ENCODE results near the gene NLN. TPM values are rescaled to one million over a fixed set of nuclear protein-coding genes. Genes with fewer than 3 reads are reported as not detected.

Gene NLN
- total RNA-seq, 4 donors from 2014 or later: 1.6 to 16.5 (median 9.0) TPM

DNA sequence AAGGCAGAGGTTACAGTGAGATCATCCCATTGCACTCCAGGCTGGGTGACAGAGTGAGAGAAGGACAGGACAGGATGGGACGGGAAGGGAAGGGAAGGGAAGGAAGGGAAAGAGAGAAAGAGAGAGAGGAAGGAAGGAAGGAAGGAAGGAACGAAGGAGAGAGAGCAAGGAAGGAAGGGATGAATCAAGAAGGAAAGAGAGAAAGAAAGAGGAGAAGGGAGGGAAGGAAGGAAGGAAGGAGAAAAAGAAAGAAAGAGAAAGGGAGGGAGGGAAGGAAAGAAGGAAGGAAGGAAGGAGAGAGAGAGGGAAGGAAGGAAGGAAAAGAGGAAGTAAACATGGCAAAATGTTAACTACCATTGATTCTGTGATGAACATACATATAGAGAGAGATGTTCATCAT, 28.9 kb upstream of the NLN start:
- DNase-seq: no peak
- Histone ChIP-seq H3K4me1 (no peaks in the 10 kb centered on the region), H3K36me3 (no peaks in the 10 kb centered on the region), H3K4me3 (no peak overlapping the region), H3K27ac (no peak overlapping the region), H3K9me3 (no peaks in the 10 kb centered on the region), H3K27me3 (no peaks in the 10 kb centered on the region)
- 87 to 90% methylated on average over 2 of the region's 2 CpGs for WGBS, 2 donors (ENCODE audit: low coverage in 1 of 2)
- TF ChIP-seq POLR2AphosphoS5 (IDR thresholded peaks at IDR 0.05) (no peak), POLR2A (IDR thresholded peaks at IDR 0.05) (no peak), EP300 (IDR thresholded peaks at IDR 0.05; ENCODE audit: low read depth) (no peak)
- TF ChIP-seq, protein P1, sequence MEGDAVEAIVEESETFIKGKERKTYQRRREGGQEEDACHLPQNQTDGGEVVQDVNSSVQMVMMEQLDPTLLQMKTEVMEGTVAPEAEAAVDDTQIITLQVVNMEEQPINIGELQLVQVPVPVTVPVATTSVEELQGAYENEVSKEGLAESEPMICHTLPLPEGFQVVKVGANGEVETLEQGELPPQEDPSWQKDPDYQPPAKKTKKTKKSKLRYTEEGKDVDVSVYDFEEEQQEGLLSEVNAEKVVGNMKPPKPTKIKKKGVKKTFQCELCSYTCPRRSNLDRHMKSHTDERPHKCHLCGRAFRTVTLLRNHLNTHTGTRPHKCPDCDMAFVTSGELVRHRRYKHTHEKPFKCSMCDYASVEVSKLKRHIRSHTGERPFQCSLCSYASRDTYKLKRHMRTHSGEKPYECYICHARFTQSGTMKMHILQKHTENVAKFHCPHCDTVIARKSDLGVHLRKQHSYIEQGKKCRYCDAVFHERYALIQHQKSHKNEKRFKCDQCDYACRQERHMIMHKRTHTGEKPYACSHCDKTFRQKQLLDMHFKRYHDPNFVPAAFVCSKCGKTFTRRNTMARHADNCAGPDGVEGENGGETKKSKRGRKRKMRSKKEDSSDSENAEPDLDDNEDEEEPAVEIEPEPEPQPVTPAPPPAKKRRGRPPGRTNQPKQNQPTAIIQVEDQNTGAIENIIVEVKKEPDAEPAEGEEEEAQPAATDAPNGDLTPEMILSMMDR (IDR thresholded peaks at IDR 0.05): no peak
- in situ Hi-C loops (cut with MboI; ENCODE audit: low pct_ligation_motif_present in 1 of 4, low pct_unique_long_range_greater_than_20kb in 1 of 4, low sequenced_read_pairs in 3 of 4): no loop called here
- intact Hi-C loops (cut with DNase I; ENCODE audit: low total_unique reads): no loop called here

DNA sequence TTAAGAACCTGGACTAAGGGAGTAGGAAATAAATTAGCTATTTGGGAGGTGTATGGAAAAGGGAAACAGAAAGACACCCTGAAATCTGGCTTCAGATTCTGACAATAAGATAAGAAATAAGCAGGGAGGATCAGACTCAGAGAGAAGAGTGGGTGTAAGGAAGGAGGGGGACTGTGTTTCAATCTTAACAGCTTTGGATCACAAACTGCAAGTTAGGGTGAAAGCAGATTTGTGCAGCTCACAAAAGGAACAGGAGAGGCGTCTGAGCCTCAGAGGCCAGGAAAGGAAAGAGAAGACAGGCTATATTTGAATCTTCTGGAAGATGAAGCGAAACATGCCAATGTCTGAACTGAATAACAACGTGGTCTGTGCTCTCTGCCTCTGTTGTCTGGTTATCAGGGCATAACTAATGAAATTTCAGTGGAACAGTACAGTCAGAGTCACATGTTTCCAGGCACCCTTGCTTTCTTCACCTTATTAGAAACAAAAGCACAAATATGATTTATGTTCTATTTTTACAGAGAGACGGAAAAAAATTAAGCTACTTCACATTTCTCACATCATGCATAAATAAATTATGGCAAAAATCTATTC, 26.7 kb upstream of the NLN start:
- 81% methylated on average over 4 of the region's 4 CpGs for WGBS, 2 donors (ENCODE audit: low coverage in 1 of 2)

DNA sequence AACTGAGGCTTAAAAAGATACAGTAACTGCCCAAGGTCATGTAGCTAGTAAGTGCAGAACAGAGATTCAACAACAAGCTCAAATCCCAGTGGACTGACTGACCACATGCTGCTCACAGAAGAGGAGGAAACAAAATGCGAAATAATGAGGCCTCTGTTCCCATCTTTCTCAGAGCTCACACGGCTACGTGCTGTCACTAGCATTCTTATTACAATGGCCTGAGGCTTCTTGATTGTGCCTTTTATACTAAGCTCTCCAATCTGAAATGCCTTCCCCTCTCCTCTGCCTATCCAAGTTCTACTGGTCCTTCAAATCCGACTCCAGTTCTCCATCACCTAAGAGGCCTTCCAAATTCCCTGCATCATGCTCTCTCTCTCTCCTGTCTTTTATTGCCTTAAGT, 26.1 kb upstream of the NLN start:
- Histone ChIP-seq H3K27me3 (no peaks in the 10 kb centered on the region), H3K4me1 (no peaks in the 10 kb centered on the region), H3K36me3 (no peaks in the 10 kb centered on the region), H3K27ac (no peak overlapping the region), H3K9me3 (no peaks in the 10 kb centered on the region), H3K4me3 (no peak overlapping the region)
- WGBS, 2 donors (ENCODE audit: low coverage in 1 of 2): 85 to 94% methylated on average over 4 of the region's 4 CpGs
- TF ChIP-seq, protein P1 (IDR thresholded peaks at IDR 0.05): no peak
- TF ChIP-seq POLR2AphosphoS5 (IDR thresholded peaks at IDR 0.05): no peak
- TF ChIP-seq EP300 (IDR thresholded peaks at IDR 0.05; ENCODE audit: low read depth): no peak
- no peak for TF ChIP-seq POLR2A (IDR thresholded peaks at IDR 0.05)
- intact Hi-C loops (cut with DNase I; ENCODE audit: low total_unique reads): no loop called here
- in situ Hi-C loops (cut with MboI; ENCODE audit: low pct_ligation_motif_present in 1 of 4, low pct_unique_long_range_greater_than_20kb in 1 of 4, low sequenced_read_pairs in 3 of 4): no loop called here
- no peak for DNase-seq

More for the DNA sequence above, 26.7 kb upstream of the NLN start:
- no peak for DNase-seq
- in situ Hi-C loops (cut with MboI; ENCODE audit: low pct_ligation_motif_present in 1 of 4, low pct_unique_long_range_greater_than_20kb in 1 of 4, low sequenced_read_pairs in 3 of 4) (no loop called here), intact Hi-C loops (cut with DNase I; ENCODE audit: low total_unique reads) (no loop called here)
- H3K4me1 ChIP-seq: no peaks in the 10 kb centered on the region
- TF ChIP-seq POLR2A (IDR thresholded peaks at IDR 0.05): no peak
- TF ChIP-seq EP300 (IDR thresholded peaks at IDR 0.05; ENCODE audit: low read depth): no peak
- no peak for TF ChIP-seq POLR2AphosphoS5 (IDR thresholded peaks at IDR 0.05)
- TF ChIP-seq, protein P1 (IDR thresholded peaks at IDR 0.05): no peak
- H3K36me3 ChIP-seq: no peaks in the 10 kb centered on the region
- H3K27ac ChIP-seq: no peak overlapping the region
- H3K4me3 ChIP-seq: no peak overlapping the region
- H3K27me3 ChIP-seq: no peaks in the 10 kb centered on the region
- H3K9me3 ChIP-seq: no peaks in the 10 kb centered on the region

DNA sequence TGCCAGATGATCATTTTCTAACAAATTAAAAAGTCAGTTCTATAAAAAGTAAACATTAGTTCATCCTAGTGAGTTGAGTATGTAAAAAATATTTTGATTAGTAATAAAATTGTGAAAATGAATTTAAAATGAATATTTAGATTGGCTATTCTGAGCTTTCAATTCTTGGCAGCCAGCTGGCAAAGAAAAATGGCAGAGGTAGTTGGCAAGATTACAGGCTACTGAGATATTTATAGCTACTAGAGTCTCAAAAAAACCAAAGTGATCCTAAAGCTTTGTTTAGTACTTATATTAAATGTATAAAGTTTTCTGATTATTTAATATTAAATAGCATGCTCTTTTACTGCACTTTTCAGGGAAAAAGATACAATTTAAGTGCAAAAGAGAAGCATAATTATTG, 25.1 kb upstream of the NLN start:
- H3K27me3 ChIP-seq: no peaks in the 10 kb centered on the region
- no peaks in the 10 kb centered on the region for H3K36me3 ChIP-seq
- no peaks in the 10 kb centered on the region for H3K4me1 ChIP-seq
- H3K27ac ChIP-seq: no peak overlapping the region
- intact Hi-C loops (cut with DNase I; ENCODE audit: low total_unique reads) (no loop called here), in situ Hi-C loops (cut with MboI; ENCODE audit: low pct_ligation_motif_present in 1 of 4, low pct_unique_long_range_greater_than_20kb in 1 of 4, low sequenced_read_pairs in 3 of 4) (no loop called here)
- no peaks in the 10 kb centered on the region for H3K9me3 ChIP-seq
- TF ChIP-seq POLR2AphosphoS5 (IDR thresholded peaks at IDR 0.05) (no peak), EP300 (IDR thresholded peaks at IDR 0.05; ENCODE audit: low read depth) (no peak), POLR2A (IDR thresholded peaks at IDR 0.05) (no peak)
- TF ChIP-seq, protein P1 (IDR thresholded peaks at IDR 0.05): no peak
- H3K4me3 ChIP-seq: no peak overlapping the region
- DNase-seq: no peak
